Activated naive CD8-positive, alpha-beta T cell treated with anti-CD3 and anti-CD28 coated beads, Interleukin-2, amount 50 U/mL, for 16 hours (primary cell): ENCODE measurements around the gene DPY19L3.
A peak's percentile ranks its signal among the peaks of the same experiment; 100 is the strongest.
"Not testable (repeated sequence)": the region's sequence is repeated elsewhere in the genome, so short reads cannot be mapped to it uniquely, and the experiment has no call there.

Experiments used
- DNase-seq: peaks from one replicate; pipeline ENCODE4 v3.0.0-alpha.2; 2020; ENCODE audit warnings: low read depth, low spot score

The DPY19L3 gene

GRCh38 chr19:32405431-32406160 is at the start of gene DPY19L3:
Gene DPY19L3 (plus strand): TSS chr19:32405770. CDS start chr19:32408254, 2,484 bp downstream.
- peak; percentile 81 for DNase-seq

GRCh38 chr19:32357720-32358119 is 47.9 kb upstream of the DPY19L3 start:
- DNase-seq = no peak

- no peak for DNase-seq
Observed at GRCh38 chr19:32358321-32358720, 47.2 kb upstream of the DPY19L3 start.

GRCh38 chr19:32359581-32359980 is 46.0 kb upstream of the DPY19L3 start:
- no peak for DNase-seq

- DNase-seq = no peak
Observed at GRCh38 chr19:32361574-32362317, 43.8 kb upstream of the DPY19L3 start.

- no peak for DNase-seq
Observed at GRCh38 chr19:32362318-32362691, 43.3 kb upstream of the DPY19L3 start.

GRCh38 chr19:32363175-32363574 is 42.4 kb upstream of the DPY19L3 start:
- no peak for DNase-seq

- DNase-seq = no peak
Observed at GRCh38 chr19:32363632-32364031, 41.9 kb upstream of the DPY19L3 start.

- no peak for DNase-seq
Observed at GRCh38 chr19:32364040-32364439, 41.5 kb upstream of the DPY19L3 start.

- DNase-seq = no peak
Observed at GRCh38 chr19:32367063-32367462, 38.5 kb upstream of the DPY19L3 start.

GRCh38 chr19:32367948-32368536 is 37.5 kb upstream of the DPY19L3 start:
- DNase-seq = no peak

- DNase-seq = no peak
Observed at GRCh38 chr19:32368787-32369186, 36.8 kb upstream of the DPY19L3 start.

GRCh38 chr19:32372726-32373517 is 32.6 kb upstream of the DPY19L3 start:
- DNase-seq = no peak

- DNase-seq = no peak
Observed at GRCh38 chr19:32373585-32374295, 31.8 kb upstream of the DPY19L3 start.

GRCh38 chr19:32374362-32374761 is 31.2 kb upstream of the DPY19L3 start:
- not testable (repeated sequence) for DNase-seq

GRCh38 chr19:32377088-32377487 is 28.5 kb upstream of the DPY19L3 start:
- DNase-seq = not testable (repeated sequence)

- no peak for DNase-seq
Observed at GRCh38 chr19:32380269-32380668, 25.3 kb upstream of the DPY19L3 start.

GRCh38 chr19:32387701-32388392 is 17.7 kb upstream of the DPY19L3 start:
- DNase-seq = no peak

- no peak for DNase-seq
Observed at GRCh38 chr19:32388393-32388855, 17.1 kb upstream of the DPY19L3 start.

- DNase-seq = no peak
Observed at GRCh38 chr19:32392901-32393300, 12.7 kb upstream of the DPY19L3 start.
